ENCODE data around the gene C16orf87.
A peak's percentile ranks its signal among the peaks of the same experiment; 100 is the strongest.

C16orf87 gene

GRCh38 chr16:46762583-46762982 is 68.4 kb downstream of the C16orf87 start:
- TF ChIP-seq, protein P1, sequence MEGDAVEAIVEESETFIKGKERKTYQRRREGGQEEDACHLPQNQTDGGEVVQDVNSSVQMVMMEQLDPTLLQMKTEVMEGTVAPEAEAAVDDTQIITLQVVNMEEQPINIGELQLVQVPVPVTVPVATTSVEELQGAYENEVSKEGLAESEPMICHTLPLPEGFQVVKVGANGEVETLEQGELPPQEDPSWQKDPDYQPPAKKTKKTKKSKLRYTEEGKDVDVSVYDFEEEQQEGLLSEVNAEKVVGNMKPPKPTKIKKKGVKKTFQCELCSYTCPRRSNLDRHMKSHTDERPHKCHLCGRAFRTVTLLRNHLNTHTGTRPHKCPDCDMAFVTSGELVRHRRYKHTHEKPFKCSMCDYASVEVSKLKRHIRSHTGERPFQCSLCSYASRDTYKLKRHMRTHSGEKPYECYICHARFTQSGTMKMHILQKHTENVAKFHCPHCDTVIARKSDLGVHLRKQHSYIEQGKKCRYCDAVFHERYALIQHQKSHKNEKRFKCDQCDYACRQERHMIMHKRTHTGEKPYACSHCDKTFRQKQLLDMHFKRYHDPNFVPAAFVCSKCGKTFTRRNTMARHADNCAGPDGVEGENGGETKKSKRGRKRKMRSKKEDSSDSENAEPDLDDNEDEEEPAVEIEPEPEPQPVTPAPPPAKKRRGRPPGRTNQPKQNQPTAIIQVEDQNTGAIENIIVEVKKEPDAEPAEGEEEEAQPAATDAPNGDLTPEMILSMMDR (IDR thresholded peaks at IDR 0.05; ENCODE audit: control insufficient read depth, extremely low read depth, insufficient read depth) = no peak
- peak; percentile 75 for DNase-seq (ENCODE audit: low read depth)
- no peak overlapping the region for H3K4me3 ChIP-seq (ENCODE audit: low read depth, low read length)

- TF ChIP-seq, protein P1 (IDR thresholded peaks at IDR 0.05; ENCODE audit: control insufficient read depth, extremely low read depth, insufficient read depth) = no peak
- no peak for DNase-seq (ENCODE audit: low read depth)
- H3K4me3 ChIP-seq (ENCODE audit: low read depth, low read length) = no peak overlapping the region
Observed at GRCh38 chr16:46759309-46759708, 71.7 kb downstream of the C16orf87 start.

DNA sequence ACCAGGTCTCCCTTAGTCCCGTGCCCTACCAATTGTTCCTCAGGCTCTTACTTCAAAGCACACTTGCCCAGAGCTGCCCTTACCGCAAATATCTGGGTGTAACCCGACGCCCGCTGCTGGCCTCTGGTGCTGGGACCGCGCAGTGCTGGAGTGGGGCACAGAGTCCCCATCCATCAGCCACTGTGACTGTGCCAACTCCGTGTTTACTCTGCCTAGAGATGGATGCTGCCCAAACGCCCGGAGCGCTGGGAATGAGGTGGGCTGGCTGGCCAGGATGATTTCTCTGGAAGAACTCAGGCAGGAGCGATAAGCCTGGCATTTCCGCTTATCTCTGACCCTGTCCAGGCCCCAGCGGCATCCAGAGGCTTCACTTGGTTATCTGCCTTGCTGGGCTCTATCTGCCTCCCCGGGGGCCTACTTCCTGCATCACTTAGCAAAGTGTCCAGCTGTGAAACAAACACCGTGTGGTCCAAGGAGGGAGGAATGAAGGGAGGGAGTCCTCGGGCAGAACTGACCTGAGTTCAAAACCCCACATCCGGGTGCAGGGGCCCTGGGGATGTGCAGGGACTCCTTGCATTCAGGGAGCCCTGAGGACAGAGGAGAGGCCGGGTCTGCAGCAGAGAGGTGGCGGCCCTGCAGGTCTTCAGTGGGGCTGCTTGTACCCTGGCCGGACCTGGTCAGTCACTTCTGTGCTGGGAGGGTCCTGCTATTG is 73.5 kb downstream of the C16orf87 start:
- TF ChIP-seq, protein P1 (IDR thresholded peaks at IDR 0.05; ENCODE audit: control insufficient read depth, extremely low read depth, insufficient read depth) = no peak
- no peak overlapping the region for H3K4me3 ChIP-seq (ENCODE audit: low read depth, low read length)
- no peak for DNase-seq (ENCODE audit: low read depth)

DNA sequence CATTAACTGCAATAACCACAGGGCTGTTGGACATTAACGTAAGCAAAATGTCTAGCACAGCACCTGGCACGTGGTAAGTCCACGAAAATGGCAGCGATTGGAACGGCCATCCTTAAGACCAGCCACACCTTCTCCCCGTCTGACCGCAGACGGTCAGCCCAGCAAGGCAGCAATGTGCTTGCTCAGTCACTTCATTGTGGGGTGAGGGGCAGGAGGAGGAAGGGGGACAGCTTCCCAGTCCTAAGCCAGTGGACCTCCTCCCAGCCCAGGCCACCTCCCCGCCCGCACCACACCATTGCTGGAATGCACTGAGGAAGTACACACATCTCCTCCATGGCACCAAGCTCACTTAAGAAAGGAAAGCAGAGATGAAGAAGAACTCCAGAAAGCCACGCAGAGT is 74.2 kb downstream of the C16orf87 start:
- TF ChIP-seq, protein P1 (IDR thresholded peaks at IDR 0.05; ENCODE audit: control insufficient read depth, extremely low read depth, insufficient read depth) = no peak
- no peak overlapping the region for H3K4me3 ChIP-seq (ENCODE audit: low read depth, low read length)

GRCh38 chr16:46753015-46753414 is 78.0 kb downstream of the C16orf87 start:
- TF ChIP-seq, protein P1 (IDR thresholded peaks at IDR 0.05; ENCODE audit: control insufficient read depth, extremely low read depth, insufficient read depth) = no peak
- DNase-seq (ENCODE audit: low read depth) = no peak
- no peak overlapping the region for H3K4me3 ChIP-seq (ENCODE audit: low read depth, low read length)

More for the DNA sequence above, 74.2 kb downstream of the C16orf87 start:
- DNase-seq (ENCODE audit: low read depth) = no peak

GRCh38 chr16:46751381-46751780 is 79.6 kb downstream of the C16orf87 start:
- TF ChIP-seq, protein P1 (IDR thresholded peaks at IDR 0.05; ENCODE audit: control insufficient read depth, extremely low read depth, insufficient read depth) = no peak

More at GRCh38 chr16:46751381-46751780, 79.6 kb downstream of the C16orf87 start:
- H3K4me3 ChIP-seq (ENCODE audit: low read depth, low read length) = no peak overlapping the region
- DNase-seq (ENCODE audit: low read depth) = no peak
